Activated CD8-positive, alpha-beta memory T cell treated with anti-CD3 and anti-CD28 coated beads, Interleukin-2, amount 50 U/mL, for 1 hour (primary cell): ENCODE data around the gene HCAR2.
"Not testable (repeated sequence)": the region's sequence is repeated elsewhere in the genome, so short reads cannot be mapped to it uniquely, and the experiment has no call there.

Source experiments
- DNase-seq: peaks from one replicate; pipeline ENCODE4 v3.0.0-alpha.2; 2020; ENCODE audit errors: extremely low read depth

The HCAR2 gene

GRCh38 chr12:122716658-122717057, 13.5 kb upstream of the HCAR2 start, which contains the start of gene HCAR3:
Gene HCAR3 (minus strand): TSS chr12:122716811. CDS start chr12:122716737, 74 bp downstream.
- not testable (repeated sequence) for DNase-seq

- DNase-seq: not testable (repeated sequence)
Observed at GRCh38 chr12:122715211-122715610, 12.1 kb upstream of the HCAR2 start.

GRCh38 chr12:122713491-122714188, 10.5 kb upstream of the HCAR2 start:
- DNase-seq: not testable (repeated sequence)

GRCh38 chr12:122711266-122711665, 8.1 kb upstream of the HCAR2 start:
- DNase-seq: not testable (repeated sequence)

GRCh38 chr12:122710341-122710740, 7.2 kb upstream of the HCAR2 start:
- not testable (repeated sequence) for DNase-seq

GRCh38 chr12:122709287-122709686, 6.1 kb upstream of the HCAR2 start:
- DNase-seq: not testable (repeated sequence)

- DNase-seq: not testable (repeated sequence)
Observed at GRCh38 chr12:122703841-122704240, 684 bp upstream of the HCAR2 start.

- DNase-seq: not testable (repeated sequence)
Observed at GRCh38 chr12:122701481-122701880, 1.7 kb downstream of the HCAR2 start.

GRCh38 chr12:122700038-122700710, 3.0 kb downstream of the HCAR2 start:
- DNase-seq: not testable (repeated sequence)

GRCh38 chr12:122696922-122697321, 6.2 kb downstream of the HCAR2 start:
- not testable (repeated sequence) for DNase-seq

- DNase-seq: no peak
Observed at GRCh38 chr12:122691566-122691965, 11.6 kb downstream of the HCAR2 start.

GRCh38 chr12:122688291-122688690, 14.9 kb downstream of the HCAR2 start:
- DNase-seq: no peak

GRCh38 chr12:122687086-122687485, 16.1 kb downstream of the HCAR2 start:
- DNase-seq: no peak

- DNase-seq: no peak
Observed at GRCh38 chr12:122686538-122686937, 16.6 kb downstream of the HCAR2 start.

- no peak for DNase-seq
Observed at GRCh38 chr12:122684297-122684813, 18.8 kb downstream of the HCAR2 start.

GRCh38 chr12:122681814-122682213, 21.3 kb downstream of the HCAR2 start:
- no peak for DNase-seq

- DNase-seq: not testable (repeated sequence)
Observed at GRCh38 chr12:122680989-122681388, 22.2 kb downstream of the HCAR2 start.

GRCh38 chr12:122676781-122677180, 26.4 kb downstream of the HCAR2 start:
- DNase-seq: not testable (repeated sequence)

- DNase-seq: not testable (repeated sequence)
Observed at GRCh38 chr12:122676015-122676414, 27.1 kb downstream of the HCAR2 start.

GRCh38 chr12:122672515-122672914, 30.6 kb downstream of the HCAR2 start:
- DNase-seq: no peak

GRCh38 chr12:122669397-122670070, 33.6 kb downstream of the HCAR2 start:
- DNase-seq: no peak

- DNase-seq: no peak
Observed at GRCh38 chr12:122668268-122668667, 34.9 kb downstream of the HCAR2 start.
